ENCODE data around the gene PRR15L. TPM values are rescaled to one million over a fixed set of nuclear protein-coding genes. Genes with fewer than 3 reads are reported as not detected.

The PRR15L gene
- total RNA-seq, 1 experiment from 2014 or later: not detected

DNA sequence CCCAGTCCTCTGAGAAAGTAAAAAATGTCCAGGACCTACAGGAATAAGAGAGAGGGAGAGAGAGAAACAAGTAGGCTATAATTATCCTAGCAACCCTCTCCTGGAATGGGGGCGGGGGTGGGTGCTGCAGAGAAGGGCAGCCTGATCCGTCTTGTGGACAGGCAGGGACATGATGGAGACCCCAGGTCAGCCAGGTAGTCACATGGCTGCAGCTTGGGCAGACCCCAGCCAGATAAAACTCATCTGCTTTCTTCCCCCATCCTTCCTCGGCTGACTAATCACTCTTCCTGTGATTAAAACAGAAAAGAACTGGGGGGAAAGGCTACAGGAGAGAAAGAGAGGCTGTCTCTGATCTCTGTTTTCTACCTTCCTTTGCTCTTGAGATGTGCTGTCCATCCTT lies 47.3 kb upstream of the PRR15L start:
- Histone ChIP-seq H2BK12ac (ENCODE audit: insufficient read length, low read depth, low read length) (no peak overlapping the region), H3K4me2 (ENCODE audit: insufficient read depth, insufficient read length, low read length) (no peak overlapping the region), H2AFZ (ENCODE audit: low read length) (no peak overlapping the region), H2AK5ac (ENCODE audit: insufficient read length, low read length) (no peak overlapping the region), H3K9ac (ENCODE audit: extremely low read depth, insufficient read length, low read length) (no peak overlapping the region), H3K27ac (ENCODE audit: insufficient read length, low read depth, low read length) (no peak overlapping the region), H4K20me1 (ENCODE audit: control insufficient read depth, insufficient read depth, insufficient read length) (no peaks in the 10 kb centered on the region), H3T11ph (ENCODE audit: low read length) (no peak overlapping the region), H3K4ac (ENCODE audit: low read depth, low read length) (no peak overlapping the region), H3K14ac (ENCODE audit: insufficient read depth, low read length) (no peak overlapping the region), H2BK15ac (ENCODE audit: low read depth, low read length) (no peak overlapping the region), H4K5ac (ENCODE audit: insufficient read length, low read depth, low read length) (no peak overlapping the region), H3K23ac (ENCODE audit: insufficient read length, low read depth, low read length) (no peak overlapping the region), H3K79me1 (ENCODE audit: insufficient read depth, low read depth, low read length, poor library complexity, severe bottlenecking) (no peaks in the 10 kb centered on the region), H4K8ac (replicated peaks; ENCODE audit: insufficient read length, low read depth, low read length) (no peak overlapping the region), H3K27me3 (ENCODE audit: insufficient read depth, low read length) (no peaks in the 10 kb centered on the region), H3K23me2 (ENCODE audit: insufficient read length, low read depth, low read length, poor library complexity, severe bottlenecking) (no peaks in the 10 kb centered on the region), H3K4me1 (ENCODE audit: insufficient read depth, low read length) (peaks cover 18% of the 10 kb centered on the region; the same call in 1 of the 2 replicates), H2BK5ac (ENCODE audit: insufficient read length, low read length) (no peak overlapping the region), H3K18ac (ENCODE audit: insufficient read length, low read depth, low read length) (no peak overlapping the region), H4K91ac (ENCODE audit: insufficient read length, low read depth, low read length) (no peak overlapping the region), H3K79me2 (ENCODE audit: insufficient read depth, low read length) (no peaks in the 10 kb centered on the region), H2BK120ac (ENCODE audit: low read depth, low read length, poor library complexity, severe bottlenecking) (no peak overlapping the region), H2BK20ac (ENCODE audit: low read depth, low read length, poor library complexity, severe bottlenecking) (no peak overlapping the region), H3K9me3 (ENCODE audit: control insufficient read depth, low read depth, low read length) (no peaks in the 10 kb centered on the region), H3K56ac (ENCODE audit: insufficient read length, low read depth, low read length) (no peak overlapping the region)
- Mint-ChIP-seq H3K36me3 (ENCODE audit: insufficient read depth in 1 of 3, low read depth in 3 of 3) (peaks cover 0 to 4% (median 0%) of the 10 kb centered on the region in 3 experiments; a peak in 2 of 7 replicates), H3K27me3 (ENCODE audit: low read depth) (no peaks in the 10 kb centered on the region; the same call in 1 of the 2 replicates), H3K9me3 (peaks cover 0 to 3% of the 10 kb centered on the region in 2 experiments; a peak in 2 of 5 replicates), H3K4me1 (peaks cover 50 to 54% of the 10 kb centered on the region in 2 experiments), H3K4me3 (no peak overlapping the region; a peak in 1 of 5 replicates), H3K27ac (peak overlapping the region in 2 of 3 experiments; percentile 94; a peak in 2 of 7 replicates)
- WGBS (ENCODE audit: extremely low coverage, insufficient read length, low lambda C conversion rate): no CpG with 5 or more reads among the region's 3 CpGs
- no peak for DNase-seq
- TF ChIP-seq, protein P1, sequence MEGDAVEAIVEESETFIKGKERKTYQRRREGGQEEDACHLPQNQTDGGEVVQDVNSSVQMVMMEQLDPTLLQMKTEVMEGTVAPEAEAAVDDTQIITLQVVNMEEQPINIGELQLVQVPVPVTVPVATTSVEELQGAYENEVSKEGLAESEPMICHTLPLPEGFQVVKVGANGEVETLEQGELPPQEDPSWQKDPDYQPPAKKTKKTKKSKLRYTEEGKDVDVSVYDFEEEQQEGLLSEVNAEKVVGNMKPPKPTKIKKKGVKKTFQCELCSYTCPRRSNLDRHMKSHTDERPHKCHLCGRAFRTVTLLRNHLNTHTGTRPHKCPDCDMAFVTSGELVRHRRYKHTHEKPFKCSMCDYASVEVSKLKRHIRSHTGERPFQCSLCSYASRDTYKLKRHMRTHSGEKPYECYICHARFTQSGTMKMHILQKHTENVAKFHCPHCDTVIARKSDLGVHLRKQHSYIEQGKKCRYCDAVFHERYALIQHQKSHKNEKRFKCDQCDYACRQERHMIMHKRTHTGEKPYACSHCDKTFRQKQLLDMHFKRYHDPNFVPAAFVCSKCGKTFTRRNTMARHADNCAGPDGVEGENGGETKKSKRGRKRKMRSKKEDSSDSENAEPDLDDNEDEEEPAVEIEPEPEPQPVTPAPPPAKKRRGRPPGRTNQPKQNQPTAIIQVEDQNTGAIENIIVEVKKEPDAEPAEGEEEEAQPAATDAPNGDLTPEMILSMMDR (conservative IDR thresholded peaks at IDR 0.05): no peak
